Dedifferentiated amniotic fluid mesenchymal stem cell (primary cell): ENCODE measurements around the gene ANO9.
"Not testable (repeated sequence)": the region's sequence is repeated elsewhere in the genome, so short reads cannot be mapped to it uniquely, and the experiment has no call there.

Experiments used
- DNase-seq: peaks from one replicate; pipeline ENCODE4 v3.0.0-alpha.2; 2016; ENCODE audit errors: extremely low spot score

ANO9 gene

DNA sequence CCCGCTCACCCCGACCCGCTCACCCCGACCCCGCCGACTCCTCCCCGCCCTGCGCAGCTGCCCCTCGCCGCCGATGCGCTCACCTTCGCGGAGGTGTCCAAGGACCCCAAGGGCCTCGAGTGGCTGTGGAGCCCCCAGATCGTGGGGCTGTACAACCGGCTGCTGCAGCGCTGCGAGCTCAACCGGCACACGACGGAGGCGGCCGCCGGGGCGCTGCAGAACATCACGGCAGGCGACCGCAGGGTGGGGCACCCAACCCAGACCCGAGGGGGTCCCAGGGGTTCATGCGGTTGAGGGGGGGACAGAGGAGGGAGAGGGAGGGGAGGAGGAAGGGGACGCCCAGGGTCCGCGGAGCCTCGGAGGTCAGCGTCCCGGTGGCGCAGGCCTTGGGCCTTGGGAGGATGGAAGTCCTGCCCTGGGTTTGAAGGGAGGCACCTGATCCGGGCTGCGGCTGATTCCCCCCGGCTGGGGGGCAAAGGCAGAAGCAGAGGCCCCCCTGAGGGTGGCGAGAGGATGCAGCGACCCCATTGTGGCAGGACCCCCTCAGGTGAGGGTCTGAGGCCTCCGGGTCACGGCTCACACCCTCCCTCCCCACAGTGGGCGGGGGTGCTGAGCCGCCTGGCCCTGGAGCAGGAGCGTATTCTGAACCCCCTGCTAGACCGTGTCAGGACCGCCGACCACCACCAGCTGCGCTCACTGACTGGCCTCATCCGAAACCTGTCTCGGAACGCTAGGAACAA, 38.6 kb downstream of the ANO9 start:
- DNase-seq: no peak

- DNase-seq: not testable (repeated sequence)
These were observed 40.6 kb downstream of the ANO9 start for GRCh38 chr11:401196-401595.

DNA sequence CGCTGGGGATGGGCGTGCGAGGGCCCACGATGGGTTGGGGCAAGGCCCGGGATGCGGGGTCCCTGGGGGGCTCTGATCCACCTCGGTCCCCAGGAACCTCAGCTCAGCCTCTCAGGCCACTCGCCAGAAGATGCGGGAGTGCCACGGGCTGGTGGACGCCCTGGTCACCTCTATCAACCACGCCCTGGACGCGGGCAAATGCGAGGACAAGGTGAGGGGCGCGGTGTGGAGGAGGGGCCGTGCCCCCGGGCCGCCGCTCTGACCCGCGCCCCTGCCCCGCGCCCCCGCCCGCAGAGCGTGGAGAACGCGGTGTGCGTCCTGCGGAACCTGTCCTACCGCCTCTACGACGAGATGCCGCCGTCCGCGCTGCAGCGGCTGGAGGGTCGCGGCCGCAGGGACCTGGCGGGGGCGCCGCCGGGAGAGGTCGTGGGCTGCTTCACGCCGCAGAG, 41.5 kb downstream of the ANO9 start:
- DNase-seq: no peak

DNA sequence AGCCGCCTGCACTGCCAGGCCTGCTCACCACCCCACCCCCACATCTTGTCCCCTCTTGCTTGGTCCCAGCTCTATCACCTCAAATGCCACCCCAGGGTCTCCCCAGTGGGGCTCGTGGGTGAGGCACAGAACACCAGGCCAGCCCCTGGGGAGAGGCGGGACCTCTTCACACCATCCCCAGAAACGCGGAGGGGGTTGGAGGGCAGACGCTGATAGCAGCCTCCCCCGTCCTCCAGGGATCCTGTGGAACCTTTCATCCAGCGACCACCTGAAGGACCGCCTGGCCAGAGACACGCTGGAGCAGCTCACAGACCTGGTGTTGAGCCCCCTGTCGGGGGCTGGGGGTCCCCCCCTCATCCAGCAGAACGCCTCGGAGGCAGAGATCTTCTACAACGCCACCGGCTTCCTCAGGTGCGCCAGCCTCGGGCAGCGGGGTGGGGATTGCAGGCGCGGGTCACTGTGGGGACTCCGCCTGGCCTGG, 42.0 kb downstream of the ANO9 start:
- no peak for DNase-seq

DNA sequence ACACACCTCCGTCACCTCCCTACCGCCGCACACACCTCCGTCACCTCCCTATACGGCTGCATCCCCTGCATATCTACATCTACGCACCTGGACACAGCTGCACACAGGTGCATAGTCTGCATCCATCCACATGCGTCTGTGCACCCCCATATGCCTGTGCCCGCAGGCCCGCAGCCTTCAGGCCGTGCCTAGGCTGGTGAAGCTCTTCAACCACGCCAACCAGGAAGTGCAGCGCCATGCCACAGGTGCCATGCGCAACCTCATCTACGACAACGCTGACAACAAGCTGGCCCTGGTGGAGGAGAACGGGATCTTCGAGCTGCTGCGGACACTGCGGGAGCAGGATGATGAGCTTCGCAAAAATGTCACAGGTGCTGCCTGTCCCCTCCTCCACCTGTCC, 43.0 kb downstream of the ANO9 start:
- no peak for DNase-seq

DNA sequence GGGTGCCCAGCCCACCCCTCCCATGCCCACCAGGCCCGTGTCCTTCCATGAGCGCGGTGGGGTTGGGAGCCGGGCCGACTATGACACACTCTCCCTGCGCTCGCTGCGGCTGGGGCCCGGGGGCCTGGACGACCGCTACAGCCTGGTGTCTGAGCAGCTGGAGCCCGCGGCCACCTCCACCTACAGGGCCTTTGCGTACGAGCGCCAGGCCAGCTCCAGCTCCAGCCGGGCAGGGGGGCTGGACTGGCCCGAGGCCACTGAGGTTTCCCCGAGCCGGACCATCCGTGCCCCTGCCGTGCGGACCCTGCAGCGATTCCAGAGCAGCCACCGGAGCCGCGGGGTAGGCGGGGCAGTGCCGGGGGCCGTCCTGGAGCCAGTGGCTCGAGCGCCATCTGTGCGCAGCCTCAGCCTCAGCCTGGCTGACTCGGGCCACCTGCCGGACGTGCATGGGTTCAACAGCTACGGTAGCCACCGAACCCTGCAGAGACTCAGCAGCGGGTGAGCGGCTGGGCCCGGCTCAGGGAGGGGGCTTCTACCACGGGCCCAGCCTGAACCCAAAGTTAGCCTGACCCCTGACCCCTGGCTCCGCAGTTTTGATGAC, 44.8 kb downstream of the ANO9 start:
- no peak for DNase-seq

- no peak for DNase-seq
These were observed 45.3 kb downstream of the ANO9 start for GRCh38 chr11:396511-396947.

GRCh38 chr11:395866-396265, 45.9 kb downstream of the ANO9 start:
- DNase-seq: no peak

DNA sequence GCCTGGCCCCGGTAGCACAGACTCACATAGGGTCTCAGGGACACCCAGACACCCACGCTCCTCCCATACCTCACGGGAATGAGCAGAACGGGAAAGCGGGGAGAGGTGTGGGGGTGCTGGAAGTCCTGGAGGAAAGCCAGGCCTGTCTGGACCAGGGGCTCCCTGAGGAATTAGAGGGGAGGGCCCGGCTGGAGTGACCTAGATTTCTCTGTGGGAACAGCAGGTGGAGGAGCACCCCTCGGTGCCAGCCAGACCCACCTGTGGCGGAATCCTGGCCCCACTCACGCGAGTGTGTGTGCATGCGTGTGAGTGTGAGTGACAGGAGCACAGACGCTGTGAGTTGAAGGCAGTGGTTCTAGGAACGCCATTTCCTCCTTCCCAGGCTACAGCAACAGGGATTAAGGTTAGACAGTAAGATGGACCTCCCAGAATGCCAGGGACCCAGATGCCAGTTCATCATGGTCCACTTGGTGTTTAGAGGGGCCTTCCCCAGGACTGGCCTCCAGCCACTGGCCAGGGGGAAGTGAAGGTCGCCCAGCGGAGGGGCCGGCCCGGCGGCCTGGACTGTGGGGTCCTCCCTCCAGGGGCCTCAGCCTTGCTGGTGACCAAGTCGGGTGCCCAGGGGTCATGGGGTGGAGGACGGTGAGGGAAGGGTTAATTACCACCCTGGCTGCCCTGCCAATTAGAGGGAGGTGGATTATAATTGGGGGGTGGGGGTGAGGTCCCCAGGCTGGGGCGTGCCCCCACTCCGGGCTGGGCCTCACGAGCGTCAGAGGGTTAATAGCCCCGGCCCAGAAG, 46.8 kb downstream of the ANO9 start:
- no peak for DNase-seq

- no peak for DNase-seq
These were observed 47.6 kb downstream of the ANO9 start, which contains the start of gene PKP3 for GRCh38 chr11:394034-394857. TSS of gene PKP3 (plus strand) at chr11:394209. CDS start at chr11:394293, 84 bp downstream.

DNA sequence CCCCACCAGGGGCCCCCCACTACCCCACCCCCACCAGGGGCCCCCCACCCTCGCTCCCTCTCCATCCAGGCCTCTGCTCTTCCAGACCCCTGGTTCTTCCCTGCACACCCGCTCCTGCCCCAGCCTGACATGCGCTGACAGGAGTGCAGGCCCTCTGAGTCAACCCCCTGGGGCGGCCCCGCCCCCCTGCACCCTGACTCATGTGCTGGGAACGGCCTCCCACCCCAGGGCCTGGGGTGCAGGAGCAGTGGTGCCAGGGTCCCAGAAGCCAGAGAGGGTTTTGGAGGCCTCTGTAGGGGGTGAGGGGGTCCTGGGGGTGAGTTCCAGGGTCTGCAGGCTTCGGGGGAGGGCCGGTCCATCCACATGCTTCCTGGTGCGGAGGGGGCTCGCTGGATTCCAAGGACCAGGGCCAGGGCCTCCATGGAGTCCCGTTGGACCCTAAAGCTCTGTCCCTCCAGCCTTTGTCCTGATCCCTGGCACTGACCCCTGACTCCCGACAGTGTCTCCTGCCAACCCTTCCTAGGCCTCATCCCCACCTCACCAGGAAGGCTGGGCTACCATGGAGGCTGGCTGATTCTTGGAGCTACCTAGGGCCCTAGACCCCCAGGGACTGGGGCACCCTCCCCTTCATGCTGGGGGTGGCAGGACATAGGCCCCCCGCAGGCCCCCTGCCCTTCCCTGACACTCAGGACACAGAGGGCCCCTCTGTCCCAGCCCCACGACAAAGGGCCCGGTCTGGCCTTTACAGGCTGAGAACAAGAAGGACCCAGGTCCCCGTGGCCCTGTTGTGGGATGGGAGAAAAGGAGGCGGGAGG, 48.4 kb downstream of the ANO9 start:
- DNase-seq: peak; percentile 65

DNA sequence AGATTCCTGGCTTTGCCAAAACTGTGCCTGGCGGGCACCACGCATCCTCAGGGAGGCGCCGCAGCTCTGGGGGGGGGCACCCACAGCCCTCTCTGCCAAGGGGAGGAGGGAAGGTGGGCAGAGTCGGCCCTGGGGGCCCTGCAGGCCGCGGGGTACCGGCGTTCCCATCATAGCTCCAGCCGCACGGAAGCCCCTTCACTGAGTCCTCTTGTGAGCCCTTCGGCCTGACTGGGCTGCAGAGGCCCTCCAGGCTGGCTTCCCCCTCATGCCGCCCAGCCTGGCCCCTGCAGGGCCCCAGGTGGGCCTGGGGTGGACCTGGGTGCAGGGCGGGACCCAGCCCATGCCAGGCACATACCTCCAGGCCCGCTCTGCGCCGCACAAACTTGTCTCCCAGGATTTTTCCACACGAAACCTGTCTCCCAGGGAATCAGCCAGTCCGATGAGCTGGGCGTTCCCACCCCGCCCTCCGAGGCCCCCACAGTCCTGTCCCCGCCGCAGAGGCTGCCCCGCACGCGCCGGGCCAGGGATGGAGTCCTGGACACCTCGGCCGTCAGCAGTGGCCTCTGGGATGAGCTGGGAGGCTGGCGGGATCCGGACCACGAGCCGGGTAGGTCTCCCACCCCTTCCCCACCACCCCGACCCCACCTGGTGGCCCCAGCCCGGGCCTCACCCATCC, 49.6 kb downstream of the ANO9 start:
- DNase-seq: no peak

- DNase-seq: no peak
These were observed 50.4 kb downstream of the ANO9 start for GRCh38 chr11:391117-392017.

DNA sequence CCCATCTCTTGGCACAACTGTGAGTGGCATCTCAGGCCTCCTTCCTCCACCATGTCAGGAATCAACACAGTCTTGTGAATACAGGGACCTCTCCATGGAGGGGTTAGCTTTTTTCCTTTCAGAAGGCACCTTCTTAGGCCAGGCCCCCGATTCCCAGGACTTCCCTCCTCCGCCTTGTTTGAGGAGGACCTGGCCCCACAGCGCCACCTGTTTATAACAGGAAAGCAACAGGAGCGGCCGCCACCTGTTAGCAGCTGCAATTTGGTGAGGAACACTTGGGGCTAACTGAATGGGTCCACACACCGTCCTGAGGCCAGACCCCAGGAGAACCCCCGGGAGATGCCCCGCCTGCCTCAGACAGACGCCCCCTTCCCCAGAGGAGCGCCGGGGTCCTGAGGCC, 51.6 kb downstream of the ANO9 start:
- DNase-seq: no peak

GRCh38 chr11:389369-389768, 52.4 kb downstream of the ANO9 start:
- not testable (repeated sequence) for DNase-seq

DNA sequence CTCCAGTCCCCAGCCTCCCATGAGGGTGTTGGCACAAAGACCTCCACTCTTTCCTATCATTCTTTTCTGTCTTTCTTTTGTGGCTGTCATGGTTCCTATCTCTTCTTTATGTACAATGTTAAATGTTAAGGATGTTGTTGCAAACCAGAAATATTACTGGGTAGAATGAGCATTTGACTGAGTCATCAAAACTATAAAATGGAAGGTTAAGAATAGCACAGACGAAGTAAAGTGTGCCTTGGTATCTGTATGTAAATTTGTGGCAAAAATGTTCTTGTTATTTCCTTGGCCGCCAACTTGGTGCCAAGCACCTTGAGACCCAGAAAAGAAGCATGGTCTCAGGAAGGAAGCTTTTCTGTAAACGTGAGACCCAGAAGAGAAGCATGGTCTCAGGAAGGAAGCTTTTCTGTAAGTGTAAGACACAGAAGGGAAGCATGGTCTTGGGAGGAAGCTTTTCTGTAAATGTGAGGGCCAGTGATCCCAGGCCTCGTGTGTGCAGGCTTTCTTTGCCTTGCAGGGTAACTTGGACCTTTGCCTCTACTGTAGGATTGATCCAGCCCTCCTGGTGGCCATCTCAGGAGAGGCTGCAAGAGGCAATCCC, 54.5 kb downstream of the ANO9 start:
- no peak for DNase-seq

- DNase-seq: no peak
These were observed 55.3 kb downstream of the ANO9 start for GRCh38 chr11:386483-386882.

DNA sequence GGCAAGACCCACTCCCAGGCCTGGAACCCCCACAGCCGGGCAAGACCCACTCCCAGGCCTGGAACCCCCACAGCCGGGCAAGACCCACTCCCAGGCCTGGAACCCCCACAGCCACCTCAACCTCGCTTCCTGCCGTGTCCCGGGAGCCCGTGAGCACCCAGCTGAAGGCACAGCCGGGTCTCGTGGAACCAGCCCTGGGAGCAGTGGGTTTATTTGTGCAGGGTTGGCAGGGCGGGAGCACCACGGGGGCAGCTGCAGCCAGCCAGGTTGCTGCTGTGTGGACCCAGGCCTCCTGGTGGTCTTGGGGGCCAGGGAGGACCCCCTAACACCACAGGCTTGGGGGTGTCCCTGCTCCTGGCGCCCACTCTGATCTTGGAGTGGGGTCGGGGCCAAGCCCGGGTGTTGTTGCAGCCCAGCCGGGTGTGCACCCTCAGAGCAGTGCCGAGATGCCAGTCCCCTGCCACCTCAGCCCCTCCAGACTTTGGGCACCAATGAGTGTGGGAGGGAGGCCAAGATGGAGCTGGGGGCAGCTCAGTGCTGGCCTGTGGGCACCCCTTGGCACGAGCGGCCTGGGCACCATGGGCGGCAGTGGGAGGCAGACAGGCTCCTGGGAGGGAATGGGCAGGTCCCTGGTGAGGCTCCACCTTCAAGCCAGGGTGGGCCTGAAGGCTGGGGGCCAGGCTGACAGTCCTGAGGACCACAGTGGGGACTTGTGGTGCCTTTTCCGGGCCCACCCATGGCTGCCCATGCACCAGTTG, 56.0 kb downstream of the ANO9 start:
- DNase-seq: no peak
